Stimulated activated CD8-positive, alpha-beta memory T cell treated with anti-CD3 and anti-CD28 coated beads, Interleukin-15, amount 100 ng/mL, for 24 hours (primary cell): Measurements from ENCODE around the gene MFAP3.
"Not testable (repeated sequence)": the region's sequence is repeated elsewhere in the genome, so short reads cannot be mapped to it uniquely, and the experiment has no call there.

Experiments
- DNase-seq: peaks from one replicate; pipeline ENCODE4 v3.0.0-alpha.2; 2020; ENCODE audit warnings: low read depth

The MFAP3 gene

DNA sequence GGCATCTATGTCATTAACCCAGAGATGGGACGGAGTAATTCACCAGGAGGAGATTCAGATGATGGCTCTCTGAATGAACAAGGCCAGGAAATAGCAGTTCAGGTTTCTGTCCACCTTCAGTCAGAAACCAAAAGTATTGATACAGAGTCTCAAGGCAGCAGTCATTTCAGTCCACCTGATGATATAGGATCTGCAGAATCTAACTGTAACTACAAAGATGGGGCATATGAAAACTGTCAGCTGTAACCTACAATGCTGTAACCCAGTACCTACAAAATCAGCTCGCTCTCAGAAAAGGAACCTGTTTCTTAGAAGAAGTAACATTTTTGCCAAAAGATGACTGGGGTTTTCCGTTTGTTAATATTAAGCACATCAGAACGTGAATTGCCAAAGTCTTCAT is 14.7 kb downstream of the MFAP3 start:
- no peak for DNase-seq

DNA sequence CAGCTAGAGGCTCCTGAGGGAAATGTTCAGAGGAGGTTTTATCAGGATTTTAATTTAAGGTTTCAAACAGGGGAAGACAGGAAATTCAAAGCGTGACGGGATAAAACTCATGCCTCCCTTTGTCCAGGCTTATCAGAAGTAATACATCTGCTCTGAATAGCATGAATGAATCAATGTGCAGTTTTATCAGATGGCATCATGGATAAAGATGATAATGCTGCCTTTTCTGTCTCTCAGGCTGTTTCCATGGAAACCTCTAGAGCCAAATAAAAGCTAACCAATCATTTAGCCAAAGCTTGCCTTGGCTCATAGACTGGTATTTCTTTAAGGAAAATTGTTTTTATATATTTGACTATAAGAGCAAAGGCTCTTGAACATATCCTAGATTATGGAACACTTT is 16.4 kb downstream of the MFAP3 start:
- DNase-seq = no peak

DNA sequence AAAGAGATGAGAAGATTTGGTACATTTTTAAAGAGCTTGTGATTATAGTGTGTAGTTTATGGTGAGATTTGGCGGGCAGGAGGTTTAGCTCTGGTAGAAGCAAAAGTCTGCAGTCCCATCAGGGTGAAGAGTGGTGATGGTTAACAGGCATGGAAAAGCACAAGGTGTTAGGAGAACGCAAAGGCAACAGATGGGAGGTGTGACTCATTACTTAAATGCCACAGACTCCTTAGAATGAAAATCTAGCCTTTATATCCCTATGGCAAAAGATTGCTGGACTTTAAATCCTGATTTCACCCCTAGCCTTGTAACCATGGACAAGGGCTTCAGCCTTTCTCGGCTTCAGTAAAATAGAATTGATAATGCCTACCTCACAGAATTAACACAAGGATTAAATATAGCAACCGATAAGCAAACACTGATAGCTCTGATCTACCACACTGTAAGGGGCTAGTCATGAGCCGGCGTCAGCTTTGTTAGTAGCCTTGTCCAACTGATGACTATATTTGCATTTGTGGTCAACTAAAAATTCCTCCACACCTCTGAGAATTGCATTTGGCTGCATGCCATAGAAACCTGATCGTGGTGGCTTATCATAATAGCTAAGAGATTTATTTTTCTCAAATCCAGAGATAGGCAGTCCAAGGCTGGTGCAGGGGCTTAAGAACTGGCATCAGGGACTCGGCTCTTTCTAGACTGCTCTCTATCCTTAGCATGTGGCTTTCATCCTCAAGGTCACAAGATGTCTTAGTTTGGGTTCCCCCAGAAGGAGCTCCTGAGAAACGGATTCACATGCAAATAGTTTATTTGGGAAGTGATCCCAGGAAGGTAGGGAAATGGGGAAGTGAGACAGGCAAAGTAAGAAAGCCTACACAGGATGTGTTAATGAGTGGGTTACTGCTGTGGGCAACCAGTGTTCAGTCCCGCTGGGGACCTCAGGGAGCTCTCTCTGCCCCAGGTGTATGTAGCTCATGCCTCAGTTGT is 19.6 kb downstream of the MFAP3 start:
- no peak for DNase-seq

DNA sequence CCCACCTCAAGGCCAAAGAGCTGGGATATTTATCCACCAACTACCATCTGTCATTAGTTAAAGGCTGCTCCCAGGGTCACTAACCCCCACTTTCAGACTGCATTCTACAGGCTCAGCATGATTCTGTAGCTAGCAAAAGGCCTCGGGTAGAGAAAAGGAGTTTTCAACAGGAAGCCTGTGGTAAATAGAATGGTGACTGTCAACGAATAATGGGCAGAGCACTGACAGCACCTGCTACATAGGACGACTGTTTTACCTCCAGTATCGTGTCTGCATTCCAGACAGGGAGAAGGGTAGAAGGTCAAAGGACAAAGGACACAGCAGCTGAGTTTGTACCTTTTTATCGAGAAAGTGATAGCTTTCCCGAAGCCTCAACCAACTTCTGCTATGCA is 20.3 kb downstream of the MFAP3 start:
- no peak for DNase-seq

DNA sequence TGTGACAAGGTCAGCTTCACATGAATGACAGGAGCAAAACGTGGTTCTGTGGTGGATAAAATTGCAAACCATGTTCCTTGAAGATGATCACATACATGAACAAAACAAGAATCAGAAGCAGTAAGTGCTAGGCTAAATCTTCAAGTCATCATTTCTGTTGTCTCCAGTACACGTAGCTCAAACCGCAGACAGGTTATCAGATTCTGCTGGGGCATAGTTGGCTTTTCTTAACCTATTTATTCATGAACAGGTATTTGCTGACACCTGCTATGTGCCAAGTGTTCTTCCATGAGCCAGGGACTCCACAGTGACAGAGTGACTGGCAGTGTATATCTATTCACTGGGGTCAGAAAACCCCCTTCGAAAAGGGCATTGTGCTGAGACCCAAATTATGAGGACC is 20.8 kb downstream of the MFAP3 start:
- no peak for DNase-seq

DNA sequence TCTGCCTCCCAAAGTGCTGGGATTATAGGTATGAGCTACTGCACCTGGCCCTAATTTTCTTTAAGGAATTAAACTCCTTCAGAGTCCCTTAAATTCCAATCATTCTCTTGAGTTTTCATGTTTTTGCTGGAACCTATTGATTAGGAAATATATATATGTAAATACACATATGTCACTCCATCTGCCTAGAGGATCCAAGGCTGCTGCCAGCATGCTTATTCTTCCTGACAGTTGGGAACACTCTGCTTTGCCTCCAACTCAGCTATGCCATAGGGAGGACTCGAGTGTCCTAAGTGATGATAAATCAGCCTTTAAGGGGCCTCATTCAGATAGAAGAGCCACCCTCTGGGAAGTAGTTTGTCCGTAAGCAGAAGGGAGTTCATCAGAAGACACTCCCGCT is 21.8 kb downstream of the MFAP3 start:
- DNase-seq = no peak

DNA sequence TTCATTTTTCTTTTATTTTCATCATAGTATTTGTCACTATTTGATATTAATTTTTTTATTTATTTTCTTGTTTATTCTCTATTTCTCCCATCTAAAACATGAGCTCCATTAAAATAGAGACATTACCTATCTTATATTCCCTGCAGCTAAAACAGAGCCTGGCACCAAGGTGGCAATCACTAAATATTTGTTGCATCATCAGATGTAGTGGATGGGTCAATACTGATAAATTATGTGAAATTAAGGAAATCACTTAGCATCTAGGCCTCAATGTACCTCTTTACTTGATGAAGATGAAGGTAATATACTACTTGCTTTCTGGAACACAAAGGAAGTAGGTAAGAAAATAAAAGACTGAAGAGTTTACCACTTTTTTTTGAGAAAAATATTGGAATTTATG is 24.6 kb downstream of the MFAP3 start:
- no peak for DNase-seq

DNA sequence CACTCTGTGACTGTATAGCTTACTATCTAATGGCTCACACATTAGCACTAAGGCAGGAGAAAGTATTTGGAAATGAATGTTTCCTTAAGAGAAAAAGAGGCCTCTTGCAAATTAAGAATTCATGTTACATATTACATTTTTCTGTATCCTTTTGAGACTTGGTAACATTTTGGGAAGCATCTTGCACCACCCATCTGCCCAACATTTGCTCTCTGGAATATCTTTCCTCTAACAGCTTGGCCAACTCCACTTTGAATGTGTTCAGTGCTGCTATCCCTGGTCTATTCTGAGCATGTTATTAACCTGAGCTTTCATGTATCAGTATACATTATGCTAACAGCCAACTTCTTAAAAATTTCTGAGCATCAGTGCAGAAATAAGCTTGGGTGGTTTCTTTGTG is 27.2 kb downstream of the MFAP3 start:
- DNase-seq = no peak

DNA sequence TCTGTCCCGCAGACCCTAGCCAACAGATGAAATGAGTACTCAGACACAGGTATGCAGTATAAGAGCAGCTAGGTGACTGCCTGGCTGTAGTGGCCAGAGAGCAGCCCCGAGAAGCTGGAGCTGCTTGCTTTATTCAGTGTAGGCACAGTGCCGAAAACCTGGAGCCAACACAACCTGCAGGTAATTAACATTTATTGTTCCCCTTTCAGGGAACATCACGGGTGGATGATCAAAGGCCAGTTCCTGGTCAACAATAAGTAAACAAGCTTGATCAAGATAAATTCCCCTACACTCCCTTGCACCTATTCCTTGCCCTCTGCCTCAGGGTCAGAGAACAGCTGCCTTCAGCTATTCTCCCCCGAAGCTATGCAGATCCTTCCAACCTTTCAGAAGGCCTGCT is 31.1 kb downstream of the MFAP3 start:
- DNase-seq = not testable (repeated sequence)

DNA sequence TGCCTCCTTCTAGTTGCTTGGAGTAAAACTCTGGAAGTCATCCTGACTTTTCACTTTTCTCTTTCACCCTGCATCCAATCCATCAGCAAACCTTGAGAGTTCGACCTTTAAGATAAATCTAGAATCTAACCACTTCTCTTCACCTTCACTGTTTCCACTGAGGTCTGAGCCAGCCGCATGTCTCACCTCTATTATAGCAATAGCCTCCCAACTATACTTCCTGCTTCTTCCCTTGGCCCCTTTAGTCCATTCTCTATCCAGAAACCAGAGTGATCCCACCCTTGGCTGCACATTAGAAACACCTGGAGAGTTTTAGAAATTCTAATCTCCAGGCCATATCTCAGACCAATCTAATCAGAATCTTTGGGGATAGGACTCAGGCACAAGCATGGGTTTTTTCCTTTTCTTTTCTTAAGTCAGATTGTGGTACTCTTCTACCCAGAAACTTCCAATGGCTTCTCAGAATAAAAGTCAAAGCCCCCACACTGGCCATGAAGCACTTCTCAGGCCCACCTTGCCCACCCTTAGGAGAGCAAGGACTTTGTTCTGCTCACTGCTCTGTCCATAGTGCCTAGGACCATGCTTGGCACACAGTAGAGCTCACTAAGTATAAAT is 33.1 kb downstream of the MFAP3 start:
- DNase-seq = no peak

DNA sequence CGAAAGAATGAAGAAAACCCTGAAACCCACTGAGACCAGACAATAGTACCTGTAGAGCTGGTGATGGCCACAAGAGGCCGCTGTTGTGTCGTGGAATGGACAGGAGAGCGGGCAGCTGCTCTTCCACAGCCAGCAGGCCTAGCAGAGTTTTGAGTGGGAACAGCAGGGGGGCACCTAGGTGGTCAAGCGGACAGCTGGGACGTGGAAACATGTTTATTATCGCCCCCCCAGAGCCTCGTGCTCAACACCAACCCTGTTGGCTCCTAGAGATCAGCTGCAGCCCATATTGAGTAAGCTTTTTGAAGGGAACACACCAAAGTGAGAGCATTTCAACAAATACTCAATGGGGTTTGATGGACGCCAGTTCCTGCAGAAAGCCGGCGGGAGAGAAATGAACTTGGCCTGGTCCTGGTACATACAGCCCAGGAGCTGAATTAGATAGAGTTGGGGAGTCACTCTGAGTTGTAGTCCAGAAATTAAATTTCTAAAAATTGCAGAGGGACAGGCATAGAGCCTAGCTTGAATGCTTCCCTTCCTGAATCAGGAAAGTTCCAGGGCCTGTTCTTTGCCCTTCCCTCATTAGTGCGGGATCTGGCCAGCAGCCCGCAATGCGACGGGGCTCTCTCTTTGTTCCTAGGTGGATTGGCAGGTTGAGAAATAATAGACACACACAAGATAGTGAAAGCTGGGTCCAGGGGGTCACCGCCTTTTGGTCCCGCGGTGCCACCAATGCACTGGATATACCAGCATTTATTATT is 33.8 kb downstream of the MFAP3 start:
- peak; percentile 68 for DNase-seq

DNA sequence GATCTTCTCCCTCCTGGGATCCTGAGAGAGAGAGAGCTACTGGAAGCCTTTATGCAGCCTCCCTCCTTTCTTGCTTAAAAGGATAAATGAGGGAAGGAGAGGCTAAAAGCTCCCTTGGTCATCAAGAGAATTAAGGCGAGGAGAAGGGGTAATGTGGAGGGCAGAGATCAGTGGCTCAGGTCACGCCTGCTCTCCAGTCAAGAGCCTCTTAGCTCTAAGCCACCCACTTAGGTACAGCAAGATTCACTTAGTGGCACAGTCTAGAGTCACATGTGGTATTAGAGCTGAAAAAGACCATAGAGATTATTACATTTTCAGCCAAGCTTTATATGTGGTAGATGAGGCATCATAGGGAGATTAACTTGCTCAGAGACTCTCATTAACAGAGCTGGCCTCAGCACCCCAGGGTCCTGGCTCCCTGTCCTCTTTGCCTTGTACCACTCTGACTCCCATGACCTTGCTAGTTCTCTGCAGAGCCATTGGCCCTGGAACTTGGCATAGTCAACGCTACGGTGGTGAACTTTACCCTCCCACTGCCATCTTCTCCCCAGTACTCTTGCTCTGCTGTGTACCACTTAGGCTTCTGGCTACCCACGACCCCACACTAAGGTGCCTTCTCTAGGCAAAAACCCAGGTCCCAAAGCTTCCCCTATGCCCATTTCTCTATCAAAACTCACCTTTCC is 37.6 kb downstream of the MFAP3 start:
- no peak for DNase-seq

DNA sequence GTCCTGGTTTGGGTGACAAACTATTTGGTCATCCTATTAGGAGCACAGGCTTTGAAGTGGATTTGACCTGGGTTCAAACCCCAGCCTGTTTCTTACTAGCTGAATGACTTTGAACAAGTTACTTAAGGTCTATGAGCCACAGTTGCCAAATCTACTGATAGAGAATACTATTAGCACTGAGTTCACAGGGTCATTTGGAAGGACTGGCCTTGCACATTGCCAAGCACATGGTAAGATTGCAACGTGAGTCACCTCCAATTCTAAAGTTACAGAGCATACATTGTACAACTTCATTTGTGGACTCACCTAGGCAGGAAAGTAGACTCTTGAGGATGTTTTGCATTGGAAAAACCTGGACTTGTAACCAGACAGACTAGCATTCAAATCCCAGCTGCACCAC is 38.9 kb downstream of the MFAP3 start:
- DNase-seq = no peak

DNA sequence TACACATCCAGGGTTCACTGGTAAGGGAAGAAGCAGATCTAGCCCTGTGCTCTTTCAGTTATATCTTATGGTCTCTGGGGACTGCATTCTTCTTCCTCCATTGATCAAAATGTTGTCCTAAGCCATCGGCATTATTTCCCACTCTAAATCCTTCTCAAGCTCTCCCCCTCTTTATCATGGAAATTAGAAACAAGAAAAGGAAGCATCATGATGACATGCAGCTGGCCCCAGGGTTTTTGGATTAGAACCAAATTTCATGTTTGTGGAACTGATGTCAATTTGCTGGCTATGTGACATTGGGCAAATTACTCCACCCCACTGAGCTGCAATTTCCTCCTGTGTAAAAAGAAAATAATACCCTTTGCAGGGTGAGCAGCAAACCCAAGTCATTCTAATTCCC is 39.5 kb downstream of the MFAP3 start:
- DNase-seq = no peak

DNA sequence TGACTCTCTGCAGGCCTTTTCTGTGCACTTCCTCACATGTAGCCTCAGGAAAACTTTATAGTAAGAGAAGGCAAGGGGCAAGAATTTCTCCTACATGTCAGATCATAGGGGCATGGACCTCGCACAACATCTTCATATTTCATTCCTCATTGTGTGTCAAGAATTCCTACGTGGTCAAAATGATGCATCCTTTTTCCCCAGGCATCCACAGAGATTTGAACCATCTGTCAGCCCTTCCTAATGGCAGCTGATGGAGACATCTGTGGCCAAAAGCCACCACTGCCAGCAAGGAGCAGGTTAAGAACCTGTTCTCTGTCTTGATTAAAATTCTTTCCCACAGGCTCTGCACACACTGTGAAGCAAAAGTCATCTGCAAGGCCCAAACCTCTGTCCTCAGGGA is 42.5 kb downstream of the MFAP3 start:
- no peak for DNase-seq

DNA sequence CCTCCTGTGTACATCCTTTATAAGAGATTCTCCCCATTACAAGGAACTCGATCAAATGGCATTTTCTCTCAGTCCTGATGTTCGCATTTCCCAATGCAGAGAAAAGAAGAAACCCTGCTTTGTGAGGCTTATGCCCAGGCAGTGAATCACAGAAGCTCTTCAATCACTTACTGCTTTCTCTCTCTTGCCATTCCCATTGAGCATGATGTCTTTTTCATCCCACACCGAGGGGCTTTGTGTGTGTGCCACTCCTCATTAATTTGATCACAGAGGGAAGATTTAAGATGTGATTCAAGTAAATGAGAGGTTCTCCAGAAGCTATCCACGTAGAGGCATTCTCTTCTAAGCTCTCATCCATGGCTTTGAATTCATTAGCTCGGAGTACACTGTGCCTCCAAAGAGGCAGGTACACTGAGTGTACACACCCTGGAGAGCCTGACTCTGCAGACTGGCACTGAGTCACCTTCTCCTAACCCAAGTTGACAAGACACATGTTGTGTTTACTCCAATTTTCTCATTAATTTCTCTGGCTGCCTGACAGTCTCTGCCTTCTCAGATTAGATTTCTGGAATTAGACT is 45.4 kb downstream of the MFAP3 start:
- no peak for DNase-seq

DNA sequence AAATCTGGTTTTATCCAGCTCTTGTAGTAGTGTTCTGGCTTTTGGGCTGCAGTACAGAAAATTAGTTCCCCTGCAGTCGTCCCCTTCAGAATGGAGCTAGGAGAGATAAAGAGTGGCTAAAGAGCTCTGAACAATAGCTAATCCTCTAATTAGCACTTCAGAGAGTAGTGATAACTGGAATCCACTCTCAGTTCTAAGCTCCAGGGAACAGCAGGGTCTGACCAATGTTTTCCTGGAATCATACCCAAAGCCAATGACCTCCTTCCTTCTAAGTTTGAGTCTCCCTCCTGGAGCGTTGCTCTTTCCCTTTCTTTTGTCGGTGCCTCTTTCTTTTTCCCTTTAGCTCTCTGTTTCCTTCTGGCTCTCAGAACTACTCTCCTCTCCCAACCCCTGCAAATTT is 47.4 kb downstream of the MFAP3 start:
- DNase-seq = no peak

DNA sequence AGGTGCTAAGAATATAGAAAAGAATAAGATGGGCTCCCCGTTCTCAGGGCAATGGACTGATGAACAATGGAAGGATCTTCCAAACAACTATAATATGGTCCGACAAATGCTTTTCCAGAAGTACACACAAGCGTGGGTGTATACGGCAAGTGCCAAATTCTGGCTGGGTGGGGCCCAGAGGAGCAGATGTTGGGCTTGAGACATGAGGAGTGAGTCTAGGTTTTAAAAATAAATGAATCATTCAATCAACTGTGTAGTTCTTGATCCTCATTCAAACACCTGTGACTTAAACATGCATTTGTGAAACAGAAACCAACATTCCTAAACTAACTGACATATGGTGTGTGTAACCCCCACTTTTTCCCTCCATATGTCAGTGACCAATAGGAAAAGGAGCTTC is 47.9 kb downstream of the MFAP3 start:
- DNase-seq = no peak

DNA sequence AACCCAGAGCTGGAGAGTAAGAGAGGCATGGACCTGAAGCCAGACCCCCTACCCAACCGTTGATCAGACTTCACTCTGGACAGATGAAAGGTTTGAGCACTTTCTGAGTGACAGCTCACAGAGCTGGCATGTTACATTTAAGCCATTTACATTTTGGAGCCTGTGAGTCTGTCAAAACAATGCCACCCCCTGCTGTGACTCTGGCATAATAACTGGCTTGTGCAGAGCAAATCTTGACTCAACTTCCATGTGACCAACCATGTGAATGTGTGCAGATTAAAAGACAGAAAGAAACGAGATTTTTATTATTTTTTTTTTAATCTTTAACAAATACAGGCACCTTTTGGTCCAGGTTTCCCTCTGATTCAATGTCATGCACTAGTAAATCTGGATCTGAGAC is 48.5 kb downstream of the MFAP3 start:
- DNase-seq = no peak

DNA sequence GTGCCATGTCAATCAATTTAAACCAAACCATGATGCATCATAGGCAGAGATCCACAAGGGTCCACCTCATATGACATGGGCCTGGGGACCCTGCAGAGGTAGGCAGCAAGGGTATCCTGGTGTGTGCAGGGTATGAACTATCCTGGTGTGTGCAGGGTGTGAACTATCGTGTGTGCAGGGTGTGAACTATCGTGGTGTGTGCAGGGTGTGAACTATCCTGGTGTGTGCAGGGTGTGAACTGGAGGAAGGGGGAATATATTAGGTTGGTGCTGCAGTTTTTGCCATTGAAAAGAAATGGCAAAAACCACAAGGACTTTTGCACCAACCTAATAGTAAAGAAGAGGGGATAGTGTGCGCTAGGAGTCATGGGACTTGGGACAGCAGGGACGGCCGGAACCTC is 50.0 kb downstream of the MFAP3 start:
- no peak for DNase-seq

DNA sequence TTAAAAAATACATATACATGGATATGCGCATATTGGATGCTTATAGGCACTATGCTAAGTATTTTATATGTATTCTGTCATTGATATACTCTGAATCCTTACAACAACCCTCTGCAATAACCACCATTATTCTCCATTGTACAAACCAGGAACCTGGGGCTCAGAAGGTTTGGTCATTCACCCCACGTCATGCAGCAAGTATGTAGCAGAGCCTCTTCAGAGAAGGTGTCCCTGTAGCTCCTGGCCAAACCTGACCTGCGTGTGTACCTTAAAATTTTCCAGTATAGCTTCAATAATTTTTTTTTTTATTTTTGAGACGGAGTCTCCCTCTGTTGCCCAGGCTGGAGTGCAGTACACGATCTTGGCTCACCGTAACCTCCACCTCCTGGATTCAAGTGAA is 51.9 kb downstream of the MFAP3 start:
- no peak for DNase-seq
